Globus pallidus (tissue), 1 donor: Measurements from ENCODE around the gene MVB12B.

Source experiments
- DNase-seq: peaks from one replicate; pipeline ENCODE4 v3.0.0-alpha.2; 2015; ENCODE audit warnings: low spot score

MVB12B gene

DNA sequence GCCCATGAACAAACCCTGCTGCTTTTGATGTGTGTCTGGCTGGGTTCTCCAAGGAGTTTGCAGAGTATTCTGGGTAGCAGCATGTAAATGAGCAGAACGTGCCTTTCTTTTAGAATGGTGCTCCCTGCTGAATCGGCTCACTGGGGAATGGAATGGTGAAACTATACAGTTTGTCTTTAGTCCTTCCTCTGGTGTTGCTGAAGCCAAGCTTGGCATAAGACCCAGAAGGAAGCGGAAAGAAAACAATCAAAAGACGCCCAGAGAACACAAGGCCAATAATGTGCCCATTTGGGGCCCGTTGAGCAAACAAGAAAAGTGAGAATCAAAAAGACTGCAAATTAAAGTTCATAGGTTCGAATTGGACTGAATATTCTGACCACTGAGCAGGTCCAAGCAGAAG lies 60.1 kb downstream of the MVB12B start:
- DNase-seq: no peak

DNA sequence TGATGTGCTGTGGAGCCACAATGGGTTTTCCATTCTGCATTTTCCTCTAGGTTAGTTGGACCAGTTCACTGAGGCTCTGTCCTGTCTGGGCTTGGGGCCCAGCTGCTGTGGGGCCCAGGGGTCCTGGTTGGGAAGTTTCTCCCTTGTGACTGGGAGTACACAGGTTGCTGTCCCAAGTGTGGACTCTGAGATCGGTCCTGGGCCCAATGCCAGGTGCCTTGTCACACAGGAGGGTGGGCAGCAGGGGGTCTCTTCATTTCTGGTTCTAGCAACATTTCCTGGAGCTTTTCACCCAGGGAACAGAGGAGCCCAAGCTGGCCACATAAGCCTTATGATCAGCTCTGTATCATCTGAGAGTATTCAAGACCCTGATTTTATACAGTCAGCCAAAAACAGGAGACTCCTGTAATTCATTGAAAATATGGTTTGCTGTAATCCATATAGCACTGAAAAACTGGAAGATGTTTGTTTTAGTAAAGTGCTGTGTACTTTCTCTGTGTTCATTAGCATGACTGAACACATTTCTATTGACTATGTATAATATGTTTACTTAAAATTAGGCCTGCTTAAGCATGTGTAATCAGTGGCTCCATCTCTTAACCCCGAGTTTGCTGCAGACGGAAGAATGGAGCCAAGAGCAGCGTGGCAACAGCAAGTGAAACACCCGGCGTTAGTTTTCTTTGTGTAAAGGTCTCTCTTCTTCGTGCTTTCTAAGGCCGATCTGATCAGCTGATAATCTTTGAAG lies 62.5 kb downstream of the MVB12B start:
- DNase-seq: no peak

DNA sequence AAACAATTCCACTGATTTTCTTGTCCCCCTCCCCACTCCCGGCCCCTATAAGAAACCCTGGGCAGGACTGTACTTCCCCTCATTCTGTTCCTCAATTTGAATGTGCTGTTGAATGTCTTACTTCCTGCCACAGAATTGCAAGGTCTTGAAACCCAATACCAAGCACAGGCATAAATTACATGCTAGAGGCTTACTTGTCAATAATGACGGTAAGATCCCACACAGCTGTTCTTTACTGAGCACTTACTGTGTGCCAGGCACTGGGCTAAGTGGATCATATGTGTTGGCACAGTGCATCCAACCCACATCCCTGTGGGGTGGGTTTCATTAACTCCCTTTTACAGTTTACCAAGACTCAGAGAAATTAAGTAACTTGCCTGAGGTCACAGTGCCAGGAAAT lies 63.4 kb downstream of the MVB12B start:
- DNase-seq: no peak

DNA sequence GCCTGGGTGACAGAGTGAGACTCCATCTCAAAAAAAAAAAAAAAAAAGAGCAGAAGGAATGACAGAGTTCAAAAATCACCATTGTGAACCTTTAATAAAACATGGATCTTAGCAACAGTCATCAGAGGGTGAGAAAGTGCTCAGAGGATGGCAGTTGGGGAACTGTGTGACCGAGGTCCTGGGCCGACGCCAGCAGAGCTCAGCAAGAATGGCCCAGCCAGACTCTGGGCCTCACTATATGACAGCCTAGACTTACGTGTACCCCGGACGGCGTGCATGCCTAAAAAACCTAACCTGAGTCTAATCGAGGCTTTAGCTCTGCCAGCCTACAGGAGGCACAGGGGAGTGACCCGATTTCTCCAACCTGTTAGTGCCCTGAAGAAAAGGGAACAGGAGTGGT lies 64.3 kb downstream of the MVB12B start:
- DNase-seq: no peak

DNA sequence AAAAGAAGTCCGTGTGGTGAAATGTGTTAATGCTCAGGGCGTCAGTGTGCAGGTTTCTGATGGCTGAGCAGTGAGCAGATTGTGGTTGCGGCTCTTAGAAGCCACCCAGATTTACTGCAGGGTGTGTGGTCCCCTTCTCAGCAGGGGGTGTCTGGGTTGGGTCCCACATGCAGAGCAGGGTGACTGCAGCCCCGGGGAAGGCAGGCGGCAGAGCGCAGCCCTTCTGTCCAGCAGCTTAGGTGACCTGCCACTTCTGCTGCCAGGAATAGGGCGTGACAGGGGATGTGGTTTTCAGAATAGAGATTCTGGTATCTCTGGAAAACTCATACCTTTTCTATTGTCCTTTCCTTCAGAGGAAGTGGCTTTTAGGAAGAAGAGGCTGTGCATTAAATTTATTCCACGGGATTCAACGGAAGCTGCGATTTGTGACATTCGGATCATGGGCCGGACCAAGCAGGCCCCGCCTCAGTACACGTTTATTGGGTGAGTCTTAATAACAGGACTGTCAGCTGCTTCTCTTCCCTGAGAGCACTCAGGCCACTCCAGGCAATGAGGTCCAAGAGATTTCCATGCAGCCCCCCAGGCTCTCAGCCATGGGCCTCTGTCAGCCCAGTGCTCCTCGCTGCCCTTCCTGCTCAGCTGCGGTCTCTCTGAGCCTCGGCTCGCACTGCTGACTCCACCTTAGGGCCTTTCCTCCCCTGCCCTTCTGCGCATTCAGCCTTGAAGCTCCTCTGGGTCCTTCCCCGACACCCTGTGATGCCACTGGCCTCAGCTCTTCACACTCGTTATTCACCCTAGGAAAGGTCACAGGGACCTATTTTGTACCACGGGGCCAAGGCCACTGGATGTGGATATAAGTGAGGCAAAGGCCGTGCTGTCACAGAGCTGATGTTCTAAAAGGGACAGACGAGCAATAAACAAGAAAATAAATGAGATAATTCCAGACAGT lies 65.4 kb downstream of the MVB12B start:
- DNase-seq: no peak

DNA sequence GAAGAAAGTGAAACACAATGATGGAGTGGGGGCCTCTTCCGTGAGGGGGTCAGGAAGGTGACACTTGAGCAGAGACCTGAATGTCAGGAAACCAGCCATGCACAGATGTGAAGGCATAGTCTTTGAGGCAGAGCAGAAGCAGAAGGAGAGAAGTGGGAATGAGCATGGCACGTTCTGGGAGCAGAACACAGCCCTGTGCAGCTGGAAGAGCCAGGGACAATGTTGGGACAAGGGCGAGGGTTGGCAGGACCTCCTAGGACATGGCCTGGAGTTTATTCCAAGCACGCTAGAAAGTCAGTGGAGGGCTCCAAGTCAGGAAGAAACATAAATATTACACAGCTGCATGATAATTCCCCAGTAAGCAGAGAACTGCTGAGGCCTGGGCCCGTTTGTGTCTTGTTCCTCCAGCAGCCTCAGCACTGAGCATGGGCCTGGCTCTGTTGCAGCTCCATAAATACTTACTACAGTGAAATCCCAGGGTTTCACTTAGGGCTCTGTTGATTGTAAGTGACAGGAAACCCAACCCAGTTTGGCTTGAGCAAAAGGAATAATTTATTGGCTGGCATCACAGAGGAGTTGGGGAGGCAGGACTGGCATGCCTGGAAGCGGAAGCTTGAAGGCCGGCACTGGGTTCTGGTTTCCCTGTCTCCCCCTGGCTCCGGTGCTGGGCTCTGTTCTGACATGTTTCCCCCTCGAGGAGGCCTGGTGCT lies 66.2 kb downstream of the MVB12B start:
- no peak for DNase-seq

DNA sequence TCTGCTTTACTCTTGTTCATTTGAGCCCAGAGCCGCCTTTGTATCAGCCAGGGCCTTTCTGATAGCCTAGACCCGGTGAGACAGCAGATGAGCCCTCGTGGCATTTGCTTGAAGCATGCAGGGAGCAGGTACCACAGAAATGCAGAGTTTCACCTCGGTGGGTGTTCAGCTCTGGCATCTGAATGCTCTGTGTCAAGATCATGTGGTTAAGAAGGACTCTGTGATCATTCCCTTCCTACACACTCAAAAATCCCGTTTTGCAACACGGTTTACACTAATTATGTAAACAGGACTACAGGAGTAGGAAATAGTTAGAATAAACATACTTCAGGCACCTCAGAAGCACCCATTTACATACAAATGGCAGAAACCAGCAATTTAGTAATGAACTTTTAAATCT lies 67.2 kb downstream of the MVB12B start:
- no peak for DNase-seq

DNA sequence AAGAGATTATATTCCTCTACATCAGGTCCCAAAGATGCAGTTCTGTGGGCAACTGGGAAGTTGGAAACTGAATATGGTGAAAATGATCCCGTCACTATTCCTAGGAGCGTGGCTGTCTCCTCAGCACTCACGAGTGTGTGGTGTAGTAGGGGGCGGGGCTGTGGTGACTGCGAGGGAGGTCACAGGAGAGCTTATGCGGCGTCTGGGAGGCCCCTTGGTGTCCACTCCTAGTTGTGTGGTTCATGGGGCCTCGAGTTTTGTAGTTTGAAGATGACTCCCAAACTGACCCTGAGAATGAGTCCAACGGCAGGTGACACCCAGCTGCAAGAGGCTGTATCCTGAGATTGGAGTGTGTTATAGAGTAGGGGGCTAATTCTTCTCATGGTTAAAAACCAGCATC lies 68.2 kb downstream of the MVB12B start:
- DNase-seq: no peak

DNA sequence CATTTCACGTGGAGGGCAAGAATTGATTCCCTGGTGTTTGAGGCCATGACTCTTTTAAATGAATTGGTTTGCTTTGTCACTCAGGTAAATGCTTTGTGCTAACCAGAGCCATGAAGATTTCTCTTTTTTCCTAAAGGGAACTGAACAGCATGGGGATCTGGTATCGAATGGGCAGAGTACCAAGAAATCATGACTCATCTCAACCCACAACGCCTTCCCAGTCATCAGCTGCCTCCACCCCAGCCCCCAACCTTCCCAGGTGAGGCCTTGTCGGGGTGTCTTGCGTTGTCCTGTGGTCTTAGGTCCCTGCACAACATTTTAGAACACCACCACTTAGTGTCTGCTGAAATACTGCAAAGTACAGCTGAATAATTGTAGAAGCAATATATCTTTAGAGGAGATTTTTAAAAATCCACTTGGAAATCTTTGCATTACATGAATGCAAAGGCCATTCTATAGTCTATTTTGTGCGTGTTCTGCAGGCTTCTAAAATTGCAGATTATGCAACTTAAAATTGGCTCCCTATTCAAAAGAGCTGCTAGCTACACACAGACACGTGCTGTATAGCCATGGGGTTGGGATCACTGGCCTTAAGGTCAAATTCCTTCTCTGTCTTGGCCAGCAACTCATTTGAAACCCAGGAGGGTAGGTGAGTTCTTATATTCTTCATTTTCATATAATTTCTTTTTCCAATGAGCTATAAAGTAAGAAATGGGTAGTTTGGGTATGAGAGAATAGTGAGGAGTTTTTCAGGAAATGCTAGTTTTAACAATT lies 69.0 kb downstream of the MVB12B start:
- DNase-seq: no peak

DNA sequence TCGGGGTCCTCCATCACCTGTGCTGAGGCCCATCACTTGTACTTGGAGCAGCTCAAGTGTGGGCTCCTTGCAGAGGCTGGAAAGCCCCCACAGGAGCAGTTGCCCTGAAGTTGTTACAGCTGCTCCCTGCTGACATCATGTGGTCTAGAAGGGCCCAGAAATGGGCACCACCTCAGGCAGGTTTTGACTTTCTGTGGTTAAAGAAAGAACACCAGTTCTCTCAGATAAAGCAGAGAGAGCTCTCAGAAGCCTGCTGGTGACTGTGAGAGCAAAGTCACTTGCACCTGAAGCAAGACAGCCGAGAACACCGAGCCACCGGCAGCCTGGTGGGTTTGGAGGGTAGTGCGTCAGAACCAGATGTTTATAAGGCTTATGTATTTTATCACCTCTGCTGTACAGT lies 70.4 kb downstream of the MVB12B start:
- DNase-seq: no peak

DNA sequence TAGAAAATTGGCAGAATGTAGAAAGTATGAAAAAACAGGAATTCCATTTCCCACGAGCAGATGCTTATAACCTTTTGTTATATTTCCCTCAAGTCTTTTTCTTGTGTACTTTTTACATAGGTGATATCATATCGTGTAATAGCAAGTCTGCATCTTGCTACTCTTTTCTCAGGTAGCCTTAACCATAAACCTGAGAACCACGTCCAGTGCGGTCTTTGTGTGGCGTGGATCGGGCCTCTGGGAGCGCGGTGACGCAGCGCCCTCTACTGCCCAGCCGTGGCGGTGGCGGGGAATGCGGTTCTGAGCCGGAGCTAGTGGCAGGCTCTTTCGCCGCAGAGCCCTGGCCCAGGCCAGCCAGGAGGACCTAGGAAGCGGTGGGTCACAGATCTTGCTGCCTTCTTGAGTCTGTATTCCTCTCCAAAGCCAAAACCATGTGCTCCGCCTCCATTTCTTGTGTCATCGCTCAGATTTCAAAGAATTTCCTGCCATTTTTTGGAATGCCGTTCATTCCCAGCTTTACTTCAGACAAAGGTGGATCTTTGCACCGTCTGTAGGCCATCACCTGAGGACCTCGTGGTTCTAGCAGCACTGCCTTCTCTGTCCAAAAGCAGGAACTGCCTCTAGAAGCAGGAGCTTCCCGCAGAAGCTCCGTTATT lies 71.9 kb downstream of the MVB12B start:
- peak; percentile 81 for DNase-seq

DNA sequence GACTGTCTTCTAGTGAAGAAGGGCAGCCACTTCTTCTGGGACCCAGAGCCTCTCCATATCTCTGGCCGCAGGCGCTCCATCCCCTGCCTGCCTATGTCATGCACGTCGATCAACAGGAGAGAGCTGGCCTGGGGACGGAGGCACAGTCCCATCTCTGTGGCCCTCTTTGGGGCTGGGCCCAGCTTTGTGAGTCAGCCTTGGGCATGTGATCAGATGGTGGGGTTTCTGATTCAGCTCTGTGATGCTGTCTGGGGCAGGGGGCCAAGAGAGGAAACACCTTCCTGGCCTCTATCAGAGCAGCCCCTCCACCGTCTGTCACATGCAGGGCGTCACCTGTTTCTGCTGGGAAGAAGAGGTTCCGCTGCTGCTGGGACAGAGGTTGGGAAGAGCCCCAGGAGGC lies 72.6 kb downstream of the MVB12B start:
- no peak for DNase-seq

DNA sequence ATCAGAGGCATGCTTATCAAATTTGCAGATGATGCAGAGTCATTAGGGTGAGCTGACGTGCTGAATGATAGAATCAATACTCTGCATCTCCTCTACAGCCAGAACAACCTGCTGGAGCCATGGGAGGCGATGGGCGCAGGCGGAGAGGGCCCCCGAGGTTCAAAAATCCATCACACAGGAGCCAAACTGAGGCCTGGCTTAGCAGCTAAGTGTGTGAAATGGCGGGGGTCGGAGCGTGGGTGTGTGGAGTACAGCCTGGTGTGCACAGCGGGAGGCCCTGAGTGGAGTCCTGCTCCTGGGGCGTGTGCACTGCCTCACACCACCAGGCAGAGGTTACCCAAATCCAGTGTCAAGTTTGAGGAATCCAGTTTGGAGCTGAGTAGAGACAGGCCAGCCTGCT lies 73.2 kb downstream of the MVB12B start:
- no peak for DNase-seq

DNA sequence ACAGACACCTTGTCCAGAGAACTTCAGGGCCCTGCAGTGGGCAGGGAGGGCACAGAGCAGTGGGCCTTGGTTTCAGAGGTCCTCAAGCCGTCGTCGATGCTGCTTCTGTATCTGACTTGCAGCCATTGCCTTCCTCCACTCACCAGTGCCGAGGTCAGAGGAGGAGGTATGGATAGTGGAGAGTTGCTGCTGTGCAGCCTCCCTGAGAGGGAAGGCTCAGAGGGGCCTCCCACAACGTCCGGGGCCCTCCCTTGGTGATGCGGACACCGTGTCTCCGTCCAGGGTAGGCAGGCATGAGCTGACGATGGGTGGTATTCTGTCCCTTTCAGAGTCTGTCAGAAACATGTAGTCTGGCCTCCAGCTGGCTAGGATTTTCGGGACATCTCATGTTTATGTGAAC lies 73.9 kb downstream of the MVB12B start:
- no peak for DNase-seq

DNA sequence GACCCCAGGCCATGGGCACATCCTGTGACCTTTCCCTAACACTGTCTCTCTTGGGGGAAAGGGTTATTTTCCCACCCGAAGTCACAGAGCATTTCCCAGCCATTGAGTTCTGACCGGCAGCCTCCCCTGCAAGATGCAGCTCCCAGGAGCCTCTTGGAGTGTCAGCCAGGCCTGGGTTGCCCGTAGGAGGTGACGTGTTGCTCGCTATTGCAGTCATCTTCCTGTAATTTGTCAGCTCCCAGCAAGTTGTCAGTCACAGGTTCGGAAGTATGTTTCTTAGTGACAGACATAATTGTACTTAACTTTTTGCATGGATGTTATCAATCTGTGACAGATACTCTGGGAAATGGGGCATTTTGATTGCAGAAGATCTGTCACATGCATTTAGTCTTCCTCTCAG lies 74.5 kb downstream of the MVB12B start:
- no peak for DNase-seq

DNA sequence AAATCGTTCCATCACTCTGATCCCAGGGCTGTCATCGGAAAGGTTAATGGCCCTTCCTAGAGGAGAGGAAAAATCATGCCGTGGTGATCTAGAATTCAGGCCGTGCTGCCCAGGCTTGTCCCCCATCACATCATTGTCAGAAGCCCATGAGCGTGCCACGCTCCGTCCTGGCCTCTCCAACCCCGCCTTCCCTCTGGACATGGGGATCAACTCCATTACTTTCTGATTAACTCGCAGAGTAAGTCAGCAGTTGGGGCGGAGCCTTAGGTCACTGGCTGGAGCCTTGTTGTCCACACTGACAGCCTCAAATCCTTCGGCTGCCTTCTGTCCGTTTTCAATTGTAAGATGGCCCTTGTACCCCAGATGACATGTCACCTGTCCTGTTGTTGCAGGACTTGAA lies 75.0 kb downstream of the MVB12B start:
- DNase-seq: no peak

DNA sequence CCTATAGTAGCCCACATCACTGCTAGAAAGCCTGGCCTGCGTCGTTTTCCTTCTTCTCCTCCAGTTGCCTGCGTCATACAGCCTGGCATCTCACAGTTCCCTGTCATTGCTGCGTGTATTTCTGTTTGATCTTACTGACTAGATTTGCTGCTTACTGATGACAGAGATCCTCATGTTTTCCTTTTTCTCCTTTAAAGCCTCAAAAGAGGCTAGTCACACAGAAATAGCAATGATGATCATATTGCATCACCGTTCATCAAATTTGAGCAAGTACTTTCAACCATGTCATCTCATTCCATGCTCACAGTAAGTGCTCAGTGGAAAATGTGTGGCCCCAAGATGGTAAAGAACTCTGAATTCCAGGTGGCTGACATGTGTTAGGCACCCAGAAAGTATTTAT lies 76.8 kb downstream of the MVB12B start:
- DNase-seq: no peak

DNA sequence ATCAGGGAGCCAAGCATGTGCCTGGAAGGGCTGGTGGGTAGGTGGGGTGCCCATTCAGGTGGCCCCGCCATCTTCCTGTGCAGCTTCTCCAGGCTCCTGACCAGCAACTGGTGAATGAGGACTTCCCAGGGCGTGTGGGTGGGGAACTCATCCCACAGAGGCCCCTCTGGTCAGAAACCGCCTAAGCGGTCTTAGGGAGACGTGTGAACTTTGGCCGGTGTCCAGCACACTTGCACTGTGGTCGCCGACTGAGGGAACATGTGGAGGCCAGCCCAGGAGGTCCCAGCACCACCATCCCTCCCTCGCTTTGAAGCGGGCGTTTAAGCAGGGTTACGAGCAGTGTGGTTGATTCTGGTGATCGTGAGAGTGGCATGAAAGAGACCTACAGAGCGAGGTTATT lies 77.8 kb downstream of the MVB12B start:
- no peak for DNase-seq

DNA sequence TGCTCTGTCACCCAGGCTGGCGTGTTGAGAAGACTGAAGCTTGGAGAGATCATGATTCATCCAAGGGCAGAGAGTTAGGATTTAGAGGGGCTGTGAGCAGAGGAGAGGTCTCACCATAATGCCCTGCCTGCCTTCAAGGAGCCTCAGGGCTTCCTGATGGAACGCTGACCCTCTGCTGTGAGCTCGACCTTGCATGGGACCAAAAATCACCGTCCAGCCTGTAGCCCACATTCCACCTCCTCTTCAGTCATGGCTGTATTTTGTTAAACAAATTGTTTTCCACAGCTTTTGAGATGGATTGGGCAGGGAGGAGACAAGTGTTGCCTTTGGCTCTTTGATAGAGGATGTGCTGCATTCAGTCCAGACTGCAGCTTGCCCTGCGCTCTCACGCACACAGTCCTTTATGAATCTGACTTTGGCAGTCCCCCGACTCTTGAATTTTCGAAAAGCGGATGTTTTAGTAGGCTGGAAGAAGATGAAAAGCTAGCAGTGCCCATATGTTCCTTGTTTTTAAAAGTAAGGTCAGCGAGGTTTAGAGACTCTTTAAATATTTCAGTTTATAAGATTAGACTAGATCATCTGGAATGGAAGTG lies 79.5 kb downstream of the MVB12B start:
- DNase-seq: no peak

DNA sequence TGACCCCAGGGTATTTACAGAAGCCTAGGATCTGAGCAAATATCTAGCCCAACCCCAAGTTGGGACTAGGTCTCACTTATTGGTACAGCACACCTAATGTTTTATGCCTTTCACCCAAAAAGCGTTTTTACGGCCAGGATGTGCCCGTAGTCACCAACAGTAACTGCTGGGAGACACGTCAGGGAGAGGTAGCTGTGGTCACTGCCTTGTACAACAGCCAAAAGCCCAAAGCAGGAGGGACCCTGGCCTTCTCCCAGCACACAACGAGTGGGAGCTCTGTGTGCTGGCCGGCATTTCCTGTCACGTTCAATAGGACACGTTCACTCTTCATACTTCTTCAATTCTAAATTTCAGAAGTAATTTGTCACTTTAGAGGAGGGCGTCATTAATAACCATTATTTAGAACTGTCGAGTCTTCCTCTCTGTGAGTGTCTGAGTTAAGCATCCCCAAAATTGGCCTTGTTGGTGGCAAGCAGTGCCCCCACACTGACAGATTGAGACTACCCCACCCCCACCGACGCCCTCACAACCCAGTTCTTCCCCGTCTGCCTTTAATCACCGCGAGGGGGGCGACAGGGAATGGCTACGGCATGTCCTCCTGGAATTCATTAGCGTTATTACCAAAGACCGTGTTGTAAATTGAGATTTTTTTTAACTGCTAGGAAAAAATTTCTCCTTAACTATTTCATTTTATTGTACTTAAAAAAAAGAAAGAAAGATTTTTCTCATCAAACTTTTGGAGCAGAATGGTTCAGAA lies 80.7 kb downstream of the MVB12B start:
- no peak for DNase-seq
